Mesodermal cell (in vitro differentiated cells): ENCODE results near the gene AKT2.
"Not testable (repeated sequence)": the region's sequence is repeated elsewhere in the genome, so short reads cannot be mapped to it uniquely, and the experiment has no call there.

Source experiments
- H3K27ac ChIP-seq: 2 replicates; pipeline ENCODE4 v1.7.0; 2013; ENCODE audit warnings: mild to moderate bottlenecking, low read depth, low read length, moderate library complexity; ENCODE audit not compliant: severe bottlenecking
- H3K36me3 ChIP-seq: 2 replicates; pipeline ENCODE4 v1.7.1; 2013; ENCODE audit warnings: mild to moderate bottlenecking, low read length, moderate library complexity; ENCODE audit not compliant: control insufficient read depth, insufficient read depth
- H3K4me1 ChIP-seq: one replicate; pipeline ENCODE4 v1.7.1; 2013; ENCODE audit warnings: mild to moderate bottlenecking, low read length; ENCODE audit not compliant: insufficient read depth, control insufficient read depth, poor library complexity, severe bottlenecking
- H3K4me3 ChIP-seq: 2 replicates; pipeline ENCODE4 v1.7.0; 2013; ENCODE audit warnings: low read length, control low read depth, mild to moderate bottlenecking; ENCODE audit not compliant: insufficient read depth, poor library complexity, severe bottlenecking; ENCODE audit errors: extremely low read depth
- H3K9me3 ChIP-seq: 2 replicates; pipeline ENCODE4 v1.7.1; 2013; ENCODE audit warnings: mild to moderate bottlenecking, low read length, moderate library complexity; ENCODE audit not compliant: control insufficient read depth
- WGBS, 2 experiments: methylation state at CpG; one replicate each; pipeline ENCODE4 v1.1.5; 2013; ENCODE audit warnings: missing lambda C conversion rate in 2 of 2; ENCODE audit not compliant: insufficient coverage in 2 of 2; 5-methylcytosine and 5-hydroxymethylcytosine counted together

Gene AKT2

DNA sequence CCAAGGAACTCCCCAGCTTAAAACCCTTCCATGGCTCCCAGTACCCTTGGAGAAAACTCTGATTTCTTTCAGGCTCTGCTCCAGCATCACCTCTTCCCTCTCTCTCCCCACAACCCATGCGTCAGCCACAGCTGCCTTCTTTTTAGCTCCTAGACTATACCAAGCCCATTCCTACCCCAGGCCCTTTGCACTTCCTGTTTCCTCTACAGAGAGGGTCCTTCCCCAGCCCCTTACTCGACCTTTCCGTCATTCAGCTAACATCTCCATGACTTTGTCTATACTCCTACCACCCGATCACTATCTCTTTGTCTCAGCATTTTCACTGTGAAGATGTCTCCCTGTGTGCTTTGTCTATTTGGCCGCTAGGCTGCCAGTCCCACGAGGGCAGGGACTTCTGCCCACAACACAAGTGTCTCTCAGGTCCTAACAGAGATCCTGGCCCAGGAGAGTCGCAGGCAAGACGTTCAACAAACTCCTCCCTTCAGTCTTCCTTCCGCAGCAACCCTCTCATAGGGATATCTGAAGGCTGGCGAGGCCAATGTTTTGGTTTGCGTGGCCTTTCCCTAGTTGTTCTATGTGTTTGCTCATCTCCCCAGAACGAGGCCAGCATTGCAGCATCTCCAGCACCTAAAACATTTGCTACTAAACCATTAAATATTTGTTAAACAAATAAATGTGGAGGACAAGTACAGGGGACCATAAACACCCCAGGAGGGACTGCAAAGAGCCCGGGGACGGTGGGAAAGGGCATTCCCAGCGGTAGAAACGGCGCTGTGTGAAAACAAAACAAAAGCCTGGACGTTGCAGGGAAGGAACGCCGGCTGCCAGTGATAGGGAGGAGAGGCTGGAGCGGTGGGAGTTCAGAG lies 59.5 kb downstream of the AKT2 start:
- no peak overlapping the region for H3K4me3 ChIP-seq
- H3K9me3 ChIP-seq = no peaks in the 10 kb centered on the region
- WGBS, 2 experiments = 76 to 84% methylated on average over 14 to 16 of the region's 21 CpGs
- no peaks in the 10 kb centered on the region for H3K36me3 ChIP-seq
- H3K27ac ChIP-seq = no peak overlapping the region
- peaks cover 14% of the 10 kb centered on the region for H3K4me1 ChIP-seq

DNA sequence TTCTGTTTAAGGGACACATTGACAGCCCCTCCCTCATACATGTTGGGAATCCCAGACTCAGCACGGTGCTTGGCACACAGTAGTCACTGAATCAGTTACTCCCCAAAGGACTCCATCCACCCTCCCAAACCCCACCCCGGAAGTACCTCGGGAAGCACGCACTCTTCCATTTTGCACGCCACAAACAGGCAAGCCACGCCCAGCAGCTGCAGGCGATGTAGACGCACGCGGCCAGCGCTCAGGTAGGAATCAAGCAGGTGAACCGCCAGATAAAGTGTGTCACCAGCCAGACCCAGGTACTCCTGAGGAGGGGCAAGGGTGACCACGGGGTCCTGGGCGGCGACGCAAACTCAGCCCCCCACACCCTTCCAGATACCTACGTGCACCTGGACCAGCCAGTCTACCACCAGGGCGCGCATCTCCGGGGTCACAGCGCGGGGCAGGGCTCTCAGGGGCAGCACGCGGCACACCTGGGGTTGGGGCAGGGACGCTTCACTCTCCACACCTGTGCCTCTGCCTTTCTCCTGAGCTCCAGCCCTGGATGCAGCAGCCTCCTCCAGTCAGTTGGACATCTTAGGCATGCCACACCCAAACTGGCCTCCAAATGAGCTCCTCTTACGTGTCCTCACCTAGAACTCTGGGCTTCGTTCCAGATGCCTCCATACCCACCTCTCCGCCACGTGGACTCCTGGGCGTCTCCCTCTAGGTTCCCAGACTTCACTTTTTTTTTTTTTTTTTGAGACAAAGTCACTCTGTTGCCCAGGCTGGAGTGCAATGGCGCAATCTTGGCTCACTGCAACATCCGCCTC lies 60.6 kb downstream of the AKT2 start:
- Histone ChIP-seq H3K36me3 (no peaks in the 10 kb centered on the region), H3K4me3 (no peak overlapping the region), H3K27ac (no peak overlapping the region), H3K4me1 (peaks cover 8% of the 10 kb centered on the region), H3K9me3 (no peaks in the 10 kb centered on the region)
- 94% methylated on average over 31 of the region's 32 CpGs for WGBS, 2 experiments

DNA sequence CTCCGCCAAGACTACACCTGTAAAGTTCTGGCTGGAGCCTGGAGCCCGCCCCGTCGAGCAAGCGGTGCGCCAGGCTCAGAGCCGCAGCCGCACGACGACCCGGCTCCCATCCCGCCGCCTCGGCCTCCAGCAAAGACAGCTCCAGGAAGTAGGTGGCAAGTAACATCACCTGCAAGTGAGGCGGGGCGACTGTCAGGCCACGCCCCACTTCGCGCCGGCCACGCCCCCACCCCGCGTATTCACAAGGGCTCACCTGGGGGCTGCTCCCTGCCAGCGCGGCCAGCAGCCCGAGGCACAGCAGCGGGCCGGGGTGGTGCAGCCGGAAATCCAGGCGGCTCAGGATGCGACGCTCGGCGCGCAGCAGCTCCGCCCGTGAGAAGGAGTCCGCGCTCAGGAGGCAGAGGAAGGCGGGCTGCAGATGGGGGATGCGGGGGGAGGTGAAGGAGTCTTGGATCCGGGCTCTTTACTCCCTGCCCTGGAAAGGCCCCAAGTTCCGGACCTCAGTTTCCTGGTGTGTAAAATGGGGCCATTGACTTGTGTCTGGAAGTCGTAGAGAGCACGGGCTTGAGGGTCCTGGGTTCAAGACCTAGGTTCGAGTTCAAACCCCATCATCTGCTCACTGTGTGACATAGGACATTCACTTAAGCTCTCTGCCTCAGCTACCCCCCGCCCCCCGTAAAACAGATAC lies 61.9 kb downstream of the AKT2 start:
- H3K9me3 ChIP-seq = no peaks in the 10 kb centered on the region
- H3K4me3 ChIP-seq = no peak overlapping the region
- no peaks in the 10 kb centered on the region for H3K36me3 ChIP-seq
- 84% methylated on average over 40 to 42 of the region's 48 CpGs for WGBS, 2 experiments
- H3K27ac ChIP-seq = no peak overlapping the region
- H3K4me1 ChIP-seq = peaks cover 3% of the 10 kb centered on the region

DNA sequence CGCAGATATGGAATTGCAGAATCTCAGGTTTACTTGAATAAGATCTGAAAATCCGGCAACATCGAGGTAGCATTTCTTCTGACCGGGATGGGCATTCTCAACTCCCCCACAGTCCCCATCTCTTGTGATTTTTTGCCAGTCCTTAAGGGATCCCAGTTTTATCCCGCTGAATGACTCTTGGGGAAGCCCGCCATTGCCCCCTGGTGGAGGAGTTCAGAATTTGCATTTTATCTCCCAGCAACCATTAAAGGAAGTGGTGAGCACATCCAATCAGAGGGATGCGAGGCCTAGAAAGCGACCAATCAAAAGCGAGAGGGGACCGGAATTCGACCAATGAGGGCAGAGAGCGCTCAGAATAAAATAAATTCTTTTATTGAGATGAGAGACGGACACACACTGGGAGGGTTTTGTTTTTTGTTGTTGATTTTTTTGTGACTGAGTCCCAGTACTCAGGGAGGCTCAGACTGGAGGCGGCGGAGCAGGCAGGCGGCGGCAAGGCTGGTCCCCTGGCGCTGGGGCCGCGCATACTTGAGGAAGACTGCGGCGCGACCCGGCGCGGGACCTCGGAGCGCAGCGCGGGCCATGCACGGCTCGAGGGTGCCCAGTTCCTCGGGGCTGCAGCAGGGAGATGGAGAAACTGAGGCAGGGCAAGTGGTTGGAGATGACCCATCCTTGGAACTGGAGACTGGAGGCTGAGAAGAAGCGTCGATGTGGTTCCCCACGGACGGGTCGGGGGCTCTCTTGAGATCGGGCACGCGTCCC lies 63.1 kb downstream of the AKT2 start:
- WGBS, 2 experiments = 79 to 82% methylated on average over 37 to 40 of the region's 41 CpGs
- Histone ChIP-seq H3K4me3 (no peak overlapping the region), H3K4me1 (peaks cover 3% of the 10 kb centered on the region)

DNA sequence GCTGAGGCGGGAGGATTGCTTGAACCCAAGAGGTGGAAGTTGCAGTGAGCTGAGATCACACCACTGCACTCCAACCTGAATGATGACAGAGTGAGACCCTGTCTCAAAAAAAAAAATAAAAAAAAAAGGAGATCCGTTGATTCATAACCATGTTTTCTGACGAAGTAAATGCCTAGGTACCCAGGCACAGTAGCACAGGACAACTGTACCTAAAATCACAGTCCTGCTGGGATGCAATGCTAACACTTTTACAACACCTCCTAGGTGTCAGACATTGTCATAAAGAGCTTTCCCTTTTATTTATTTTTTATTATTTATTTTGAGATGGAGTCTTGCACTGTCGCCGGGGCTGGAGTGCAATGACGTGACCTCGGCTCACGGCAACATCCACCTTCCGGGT lies 64.5 kb downstream of the AKT2 start:
- 82 to 94% methylated on average over 6 to 9 of the region's 9 CpGs for WGBS, 2 experiments
- H3K4me1 ChIP-seq = peaks cover 3% of the 10 kb centered on the region
- H3K9me3 ChIP-seq = no peaks in the 10 kb centered on the region
- no peaks in the 10 kb centered on the region for H3K36me3 ChIP-seq
- no peak overlapping the region for H3K4me3 ChIP-seq
- no peak overlapping the region for H3K27ac ChIP-seq

More for the DNA sequence above, 63.1 kb downstream of the AKT2 start:
- no peaks in the 10 kb centered on the region for H3K9me3 ChIP-seq
- H3K27ac ChIP-seq = no peak overlapping the region
- no peaks in the 10 kb centered on the region for H3K36me3 ChIP-seq

DNA sequence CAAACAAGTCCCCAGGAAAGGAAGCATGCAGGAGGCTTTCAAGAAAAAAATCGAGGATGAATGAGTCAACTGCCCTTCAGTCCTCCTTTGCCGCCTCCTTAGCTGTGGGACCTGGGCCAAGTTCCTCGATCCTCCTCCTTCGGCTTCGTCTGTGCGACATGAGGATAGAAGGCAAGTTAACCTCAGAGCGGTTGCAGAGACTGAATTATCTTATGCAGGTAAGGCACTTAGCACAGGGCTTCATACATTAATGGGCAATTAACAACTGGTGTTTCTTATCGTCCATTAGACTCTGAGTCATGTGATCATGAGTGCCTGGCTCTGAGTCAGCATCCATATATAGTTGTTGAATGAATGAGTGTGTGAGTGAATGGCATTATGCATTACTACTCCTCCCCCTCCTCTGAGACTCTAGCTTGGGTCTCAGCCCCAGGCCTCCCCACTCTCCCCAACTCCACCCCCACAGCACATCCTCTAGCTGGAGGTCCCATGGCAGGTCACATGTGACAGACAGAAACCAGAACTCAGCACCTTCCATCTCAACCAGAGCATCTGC lies 65.3 kb downstream of the AKT2 start:
- WGBS, 2 experiments = 48 to 56% methylated on average over 7 to 8 of the region's 8 CpGs
- Histone ChIP-seq H3K9me3 (no peaks in the 10 kb centered on the region), H3K36me3 (no peaks in the 10 kb centered on the region), H3K27ac (peak overlapping the region; percentile 68), H3K4me1 (peaks cover 3% of the 10 kb centered on the region), H3K4me3 (no peak overlapping the region)

DNA sequence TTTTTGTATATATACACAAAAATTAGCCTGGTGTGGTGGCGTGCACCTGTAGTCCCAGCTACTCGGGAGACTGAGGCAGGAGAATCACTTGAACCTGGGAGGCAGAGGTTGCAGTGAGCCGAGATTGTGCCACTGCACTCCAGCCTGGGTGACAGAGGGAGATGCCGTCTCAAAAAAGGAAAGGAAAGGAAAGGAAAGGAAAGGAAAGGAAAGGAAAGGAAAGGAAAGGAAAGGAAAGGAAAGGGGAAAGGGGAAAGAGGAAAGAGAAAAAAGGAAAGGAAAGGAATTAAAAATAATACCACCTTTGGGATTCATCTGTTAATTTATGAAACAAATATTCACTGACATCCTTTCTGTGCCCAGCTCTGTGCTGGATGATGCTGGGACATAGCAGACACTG lies 66.1 kb downstream of the AKT2 start:
- WGBS, 2 experiments = 87 to 100% methylated on average over 1 to 4 of the region's 4 CpGs
- H3K9me3 ChIP-seq = not testable (repeated sequence)

DNA sequence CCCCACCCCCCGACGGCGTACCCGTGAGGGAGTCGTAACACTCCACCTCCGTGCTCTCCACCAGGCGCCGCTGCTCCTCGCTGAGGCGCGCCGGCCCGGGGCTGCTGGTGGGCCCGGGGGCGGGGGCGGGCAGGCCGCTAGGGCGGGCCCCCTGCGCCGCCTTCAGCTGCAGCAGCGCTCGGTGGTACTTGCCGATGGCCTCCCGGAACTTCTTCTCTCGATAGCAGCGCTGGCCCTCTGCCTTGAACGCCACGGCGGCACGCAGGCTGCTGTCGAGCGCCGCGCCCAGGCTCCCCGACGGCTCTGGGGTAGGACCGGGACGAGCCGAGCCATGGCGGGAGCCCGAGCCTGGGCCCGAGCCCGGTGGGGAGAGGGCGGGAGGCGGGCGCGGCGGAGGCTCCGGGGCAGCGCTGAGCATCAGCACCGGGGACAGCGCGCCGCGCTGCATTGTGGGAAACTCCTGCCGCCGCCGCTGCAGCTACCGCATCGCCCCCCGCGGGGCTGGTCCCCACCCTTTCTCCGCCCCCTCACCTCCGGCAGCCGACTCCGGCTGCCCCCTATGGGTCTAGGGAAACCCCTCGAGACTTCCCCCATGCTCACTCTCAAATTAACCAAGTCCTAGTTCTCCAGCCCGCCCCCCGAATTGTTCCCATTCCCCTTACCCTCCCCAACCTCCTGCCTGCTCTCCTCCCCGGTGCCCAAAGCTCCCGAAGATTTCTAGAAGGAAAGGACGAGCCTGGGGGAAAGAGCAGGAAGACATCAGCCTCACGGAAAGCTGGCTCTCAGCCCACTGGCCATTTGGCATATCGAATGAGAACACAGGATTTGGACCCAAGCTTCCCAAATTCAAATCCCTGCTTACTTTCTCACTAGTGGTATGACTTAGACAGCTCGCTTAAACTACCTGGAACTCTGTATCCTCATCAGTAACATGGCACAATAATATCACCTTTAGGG lies 66.9 kb downstream of the AKT2 start, which contains the start of gene TTC9B:
TSS of gene TTC9B (minus strand) at position 451 of the 957 bp plus-strand sequence. CDS start at position 448, 3 bp downstream.
- Histone ChIP-seq H3K36me3 (no peaks in the 10 kb centered on the region), H3K4me1 (peaks cover 3% of the 10 kb centered on the region), H3K27ac (peak within 1 kb of the TSS; percentile 68), H3K4me3 (no peak within 1 kb of the TSS), H3K9me3 (no peaks in the 10 kb centered on the region)
- WGBS, 2 experiments = 4 to 11% methylated on average over 45 to 61 of the region's 75 CpGs

More for the DNA sequence above, 66.1 kb downstream of the AKT2 start:
- not testable (repeated sequence) for H3K4me1 ChIP-seq, H3K4me3 ChIP-seq, H3K36me3 ChIP-seq
- peak overlapping the region; percentile 68 for H3K27ac ChIP-seq
